ENCODE data around the gene SLC25A21.
A peak's percentile ranks its signal among the peaks of the same experiment; 100 is the strongest.
"Not testable (repeated sequence)": the region's sequence is repeated elsewhere in the genome, so short reads cannot be mapped to it uniquely, and the experiment has no call there.

The SLC25A21 gene

GRCh38 chr14:37186865-37187264 lies 14.5 kb upstream of the SLC25A21 start:
- no peak for DNase-seq (ENCODE audit: low read depth)

- DNase-seq (ENCODE audit: low read depth) = no peak
Observed at GRCh38 chr14:37185670-37186069, 13.3 kb upstream of the SLC25A21 start.

- DNase-seq (ENCODE audit: low read depth) = not testable (repeated sequence)
Observed at GRCh38 chr14:37184520-37184919, 12.1 kb upstream of the SLC25A21 start.

- DNase-seq (ENCODE audit: low read depth) = no peak
Observed at GRCh38 chr14:37181441-37181840, 9.0 kb upstream of the SLC25A21 start.

- DNase-seq (ENCODE audit: low read depth) = not testable (repeated sequence)
Observed at GRCh38 chr14:37180886-37181285, 8.5 kb upstream of the SLC25A21 start.

- DNase-seq (ENCODE audit: low read depth) = peak; percentile 40
Observed at GRCh38 chr14:37179896-37180502, 7.6 kb upstream of the SLC25A21 start.

- DNase-seq (ENCODE audit: low read depth) = no peak
Observed at GRCh38 chr14:37172936-37173614, 669 bp upstream of the SLC25A21 start.

GRCh38 chr14:37171678-37172023 lies 755 bp downstream of the SLC25A21 start:
- DNase-seq (ENCODE audit: low read depth) = no peak

- no peak for DNase-seq (ENCODE audit: low read depth)
Observed at GRCh38 chr14:37170993-37171392, 1.4 kb downstream of the SLC25A21 start.

GRCh38 chr14:37170237-37170636 lies 2.2 kb downstream of the SLC25A21 start:
- DNase-seq (ENCODE audit: low read depth) = no peak

GRCh38 chr14:37168721-37169120 lies 3.7 kb downstream of the SLC25A21 start:
- DNase-seq (ENCODE audit: low read depth) = no peak

- DNase-seq (ENCODE audit: low read depth) = no peak
Observed at GRCh38 chr14:37167151-37168047, 5.0 kb downstream of the SLC25A21 start.

GRCh38 chr14:37165794-37166193 lies 6.6 kb downstream of the SLC25A21 start:
- DNase-seq (ENCODE audit: low read depth) = no peak

GRCh38 chr14:37162307-37162706 lies 10.1 kb downstream of the SLC25A21 start:
- DNase-seq (ENCODE audit: low read depth) = not testable (repeated sequence)

GRCh38 chr14:37157987-37158386 lies 14.4 kb downstream of the SLC25A21 start:
- no peak for DNase-seq (ENCODE audit: low read depth)

GRCh38 chr14:37153483-37153882 lies 18.9 kb downstream of the SLC25A21 start:
- DNase-seq (ENCODE audit: low read depth) = no peak

- no peak for DNase-seq (ENCODE audit: low read depth)
Observed at GRCh38 chr14:37153005-37153404, 19.4 kb downstream of the SLC25A21 start.

GRCh38 chr14:37150414-37150813 lies 22.0 kb downstream of the SLC25A21 start:
- peak; percentile 52 for DNase-seq (ENCODE audit: low read depth)

- peak; percentile 45 for DNase-seq (ENCODE audit: low read depth)
Observed at GRCh38 chr14:37147310-37147880, 25.0 kb downstream of the SLC25A21 start.

GRCh38 chr14:37146438-37146837 lies 26.0 kb downstream of the SLC25A21 start:
- DNase-seq (ENCODE audit: low read depth) = not testable (repeated sequence)

GRCh38 chr14:37145395-37145794 lies 27.0 kb downstream of the SLC25A21 start:
- DNase-seq (ENCODE audit: low read depth) = no peak

- DNase-seq (ENCODE audit: low read depth) = no peak
Observed at GRCh38 chr14:37144729-37145363, 27.6 kb downstream of the SLC25A21 start.
